ENCODE results near the gene ZMYND8. TPM values are rescaled to one million over a fixed set of nuclear protein-coding genes. Genes with fewer than 3 reads are reported as not detected.

The ZMYND8 gene
- total RNA-seq, 1 experiment from 2014 or later, result 107 TPM

DNA sequence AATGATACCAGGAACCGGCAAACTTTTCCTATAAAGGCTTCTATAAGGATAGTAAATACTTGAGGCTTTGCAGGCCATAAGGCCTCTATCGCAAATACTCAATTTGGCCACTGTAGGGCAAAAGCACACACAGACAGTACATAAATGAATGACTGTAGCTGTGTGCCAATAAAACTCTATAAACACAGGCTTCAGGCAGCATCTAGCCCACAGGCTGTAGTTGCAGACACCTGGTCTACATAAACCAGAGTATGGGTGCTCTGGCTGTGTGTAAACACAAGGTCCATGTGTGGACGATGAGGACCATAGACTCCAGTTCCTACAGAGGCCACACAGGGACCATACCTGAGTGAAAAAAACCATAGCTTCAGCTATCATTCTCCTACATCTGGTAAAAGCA is 52.2 kb downstream of the ZMYND8 start:
- POLR2A ChIA-PET (ENCODE audit: unreplicated experiment), result interaction anchor here (0.6 kb wide), 2 partner anchors 42 to 109 kb away, joined by 3 to 8 read pairs; no protein-coding TSS in a partner anchor
- Histone ChIP-seq H3K4me2 (no peak overlapping the region), H2AFZ (no peak overlapping the region), H3K27ac (peak overlapping the region; percentile 27; the same call in 1 of the 2 replicates), H3K9me3 (ENCODE audit: insufficient read depth, low read depth) (no peaks in the 10 kb centered on the region), H3K4me1 (replicated peaks; ENCODE audit: insufficient read depth) (no peaks in the 10 kb centered on the region), H3K9me2 (ENCODE audit: insufficient read depth) (no peaks in the 10 kb centered on the region), H3F3A (ENCODE audit: insufficient read depth, low read depth) (peaks cover 56% of the 10 kb centered on the region), H3K4me3 (no peak overlapping the region), H3K27me3 (ENCODE audit: insufficient read depth, low read depth) (no peaks in the 10 kb centered on the region), H3K79me2 (ENCODE audit: low read depth) (peaks cover 99% of the 10 kb centered on the region), H3K36me3 (ENCODE audit: low read depth) (peaks cover 86% of the 10 kb centered on the region), H4K20me1 (ENCODE audit: insufficient read depth) (peaks cover 5% of the 10 kb centered on the region)
- intact Hi-C loops (cut with micrococcal nuclease; ENCODE audit: unreplicated experiment), result no loop called here
- no peak for DNase-seq
- TF ChIP-seq EZH2 (IDR thresholded peaks at IDR 0.05; ENCODE audit: low read depth), result no peak
- TF ChIP-seq, protein P1, sequence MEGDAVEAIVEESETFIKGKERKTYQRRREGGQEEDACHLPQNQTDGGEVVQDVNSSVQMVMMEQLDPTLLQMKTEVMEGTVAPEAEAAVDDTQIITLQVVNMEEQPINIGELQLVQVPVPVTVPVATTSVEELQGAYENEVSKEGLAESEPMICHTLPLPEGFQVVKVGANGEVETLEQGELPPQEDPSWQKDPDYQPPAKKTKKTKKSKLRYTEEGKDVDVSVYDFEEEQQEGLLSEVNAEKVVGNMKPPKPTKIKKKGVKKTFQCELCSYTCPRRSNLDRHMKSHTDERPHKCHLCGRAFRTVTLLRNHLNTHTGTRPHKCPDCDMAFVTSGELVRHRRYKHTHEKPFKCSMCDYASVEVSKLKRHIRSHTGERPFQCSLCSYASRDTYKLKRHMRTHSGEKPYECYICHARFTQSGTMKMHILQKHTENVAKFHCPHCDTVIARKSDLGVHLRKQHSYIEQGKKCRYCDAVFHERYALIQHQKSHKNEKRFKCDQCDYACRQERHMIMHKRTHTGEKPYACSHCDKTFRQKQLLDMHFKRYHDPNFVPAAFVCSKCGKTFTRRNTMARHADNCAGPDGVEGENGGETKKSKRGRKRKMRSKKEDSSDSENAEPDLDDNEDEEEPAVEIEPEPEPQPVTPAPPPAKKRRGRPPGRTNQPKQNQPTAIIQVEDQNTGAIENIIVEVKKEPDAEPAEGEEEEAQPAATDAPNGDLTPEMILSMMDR (conservative IDR thresholded peaks at IDR 0.05), result no peak; the same call in 1 of the 2 replicates
- CTCF ChIA-PET, result no interaction called here
- BruUV-seq (replicated peaks), result no TSS peak

DNA sequence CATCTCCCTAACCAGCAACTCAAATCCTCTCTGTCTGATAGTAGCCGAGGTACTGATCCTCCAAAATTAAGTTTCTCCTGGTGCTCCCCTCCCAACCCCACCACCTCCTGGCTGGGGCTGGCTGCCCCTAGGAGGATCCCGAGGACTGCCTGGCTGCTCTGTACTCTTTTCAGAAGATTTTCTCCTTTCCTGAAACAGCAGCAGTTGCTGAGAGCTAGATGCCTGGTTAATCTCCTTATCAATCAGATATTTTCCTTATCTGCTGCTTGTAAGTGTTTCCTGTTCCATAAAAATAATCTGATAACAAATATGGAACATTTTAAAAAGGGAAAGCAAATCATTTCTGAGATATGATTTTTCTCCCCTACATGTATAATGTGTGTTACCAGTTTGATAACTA is 52.8 kb downstream of the ZMYND8 start:
- ChIA-PET CTCF (no interaction called here), POLR2A (ENCODE audit: unreplicated experiment) (no interaction called here)
- intact Hi-C loops (cut with micrococcal nuclease; ENCODE audit: unreplicated experiment), result no loop called here

DNA sequence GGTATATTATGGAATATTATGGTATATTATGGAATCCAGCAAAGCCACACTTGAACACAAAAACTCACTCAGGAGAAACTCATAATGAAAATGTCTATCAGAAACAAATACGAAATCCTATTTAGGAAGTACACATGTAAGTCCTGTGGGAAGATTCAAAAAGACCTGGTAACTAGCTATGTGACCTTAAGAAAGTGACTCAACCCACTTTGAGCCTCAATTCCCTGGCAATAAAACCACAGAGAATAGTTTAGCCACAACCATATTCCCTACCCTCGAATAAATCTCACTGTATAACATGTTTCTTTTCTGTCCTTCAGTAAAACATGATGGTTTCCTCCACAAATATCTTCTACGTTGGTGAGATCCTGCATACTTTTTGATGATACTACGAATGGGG is 56.4 kb downstream of the ZMYND8 start:
- no peak for TF ChIP-seq EZH2 (IDR thresholded peaks at IDR 0.05; ENCODE audit: low read depth)
- TF ChIP-seq, protein P1 (conservative IDR thresholded peaks at IDR 0.05), result no peak
- DNase-seq, result no peak
- ChIA-PET CTCF (no interaction called here), POLR2A (ENCODE audit: unreplicated experiment) (no interaction called here)
- H3K4me1 ChIP-seq (replicated peaks; ENCODE audit: insufficient read depth), result 0 out of 2 replicates have a peak, but pooled peaks cover 3% of the 10 kb centered on the region
- H3K27me3 ChIP-seq (ENCODE audit: insufficient read depth, low read depth), result no peaks in the 10 kb centered on the region
- no peaks in the 10 kb centered on the region for H3K9me2 ChIP-seq (ENCODE audit: insufficient read depth)
- H3K9me3 ChIP-seq (ENCODE audit: insufficient read depth, low read depth), result no peaks in the 10 kb centered on the region
- peaks cover 3% of the 10 kb centered on the region for H4K20me1 ChIP-seq (ENCODE audit: insufficient read depth)
- no TSS peak for BruUV-seq (replicated peaks)
- H3K79me2 ChIP-seq (ENCODE audit: low read depth), result peaks cover 93% of the 10 kb centered on the region
- peaks cover 89% of the 10 kb centered on the region for H3K36me3 ChIP-seq (ENCODE audit: low read depth)
- H3K4me3 ChIP-seq, result no peak overlapping the region
- no peak overlapping the region for H2AFZ ChIP-seq
- no peak overlapping the region for H3K4me2 ChIP-seq
- intact Hi-C loops (cut with micrococcal nuclease; ENCODE audit: unreplicated experiment), result no loop called here
- H3K27ac ChIP-seq, result no peak overlapping the region
- H3F3A ChIP-seq (ENCODE audit: insufficient read depth, low read depth), result peaks cover 56% of the 10 kb centered on the region; the same call in 1 of the 2 replicates

More for the DNA sequence above, 52.8 kb downstream of the ZMYND8 start:
- Histone ChIP-seq H3K36me3 (ENCODE audit: low read depth) (peaks cover 86% of the 10 kb centered on the region), H3K27me3 (ENCODE audit: insufficient read depth, low read depth) (no peaks in the 10 kb centered on the region), H3K27ac (0 out of 2 replicates have a peak overlapping the region, but pooled peaks have one; percentile 27), H4K20me1 (ENCODE audit: insufficient read depth) (peaks cover 5% of the 10 kb centered on the region), H3K4me3 (no peak overlapping the region), H3K4me2 (no peak overlapping the region), H3K9me2 (ENCODE audit: insufficient read depth) (no peaks in the 10 kb centered on the region), H3F3A (ENCODE audit: insufficient read depth, low read depth) (peaks cover 55% of the 10 kb centered on the region), H3K4me1 (replicated peaks; ENCODE audit: insufficient read depth) (no peaks in the 10 kb centered on the region), H3K9me3 (ENCODE audit: insufficient read depth, low read depth) (no peaks in the 10 kb centered on the region), H2AFZ (no peak overlapping the region), H3K79me2 (ENCODE audit: low read depth) (peaks cover 99% of the 10 kb centered on the region)
- TF ChIP-seq, protein P1 (conservative IDR thresholded peaks at IDR 0.05), result no peak
- TF ChIP-seq EZH2 (IDR thresholded peaks at IDR 0.05; ENCODE audit: low read depth), result no peak
- no TSS peak for BruUV-seq (replicated peaks)
- DNase-seq, result no peak
